HCT116 (cell line): Measurements from ENCODE around the gene GPR176. TPM values are rescaled to one million over a fixed set of nuclear protein-coding genes. Genes with fewer than 3 reads are reported as not detected.

Experiments
- ATAC-seq: fragments of 200-7000 bp; cut with Tn5 transposase; 2 replicates; pipeline ENCODE4 v1.9.1; 2020; ENCODE audit warnings: mild to moderate bottlenecking, moderate library complexity
- BruUV-seq: library from RNA; stranded (reverse); fragments of 400-500 nt; replicated peaks from 2 replicates; lab custom pipeline; 2021; lab: Mats Ljungman, UMichigan
- CTCF ChIA-PET: fragments of 300-600 bp; sonication (Branson Sonifier 250); formaldehyde crosslinking; loops from one replicate; lab custom pipeline; 2021; ENCODE audit warnings: antibody characterized with exemption; lab: Charles Lee
- POLR2A ChIA-PET: fragments of 300-600, 350-600 bp; sonication (Branson Sonifier 250); formaldehyde crosslinking; loops from one replicate; lab custom pipeline; 2021; ENCODE audit warnings: antibody characterized with exemption; lab: Charles Lee
- RAD21 ChIA-PET, 2 experiments: fragments of 300-600 bp; sonication (Branson Sonifier 250); formaldehyde crosslinking; loops; one replicate each; lab custom pipeline; 2023; ENCODE audit warnings: low total read pairs in 2 of 2; ENCODE audit not compliant: uncharacterized antibody in 2 of 2, unreplicated experiment in 2 of 2, low non-redundant PET in 1 of 2; lab: Charles Lee
- DNase-seq: peaks from one replicate; pipeline ENCODE4 v3.0.0-alpha.2; 2010; ENCODE audit warnings: low read depth, low spot score
- H2AFZ ChIP-seq: fragments of 200-600 bp; shearing (Covaris generic), sonication (generic); 2 replicates; pipeline ENCODE4 v1.6.1; 2017; ENCODE audit warnings: low read depth, mixed run types, mixed read lengths, antibody characterized with exemption, low read length; ENCODE audit not compliant: poor library complexity, severe bottlenecking
- H3K27ac ChIP-seq: 2 replicates; pipeline ENCODE4 v1.5.1; 2012; ENCODE audit warnings: low read depth, low read length
- H3K27me3 ChIP-seq: fragments of 200-600 bp; sonication (generic); 2 replicates; pipeline ENCODE4 v1.6.1; 2016; ENCODE audit warnings: mixed run types, low read length, mixed read lengths; ENCODE audit not compliant: insufficient read depth
- H3K36me3 ChIP-seq, 2 experiments: fragments of 200-500 bp in 1 of 2; fragments of 200-600 bp in 1 of 2; sonication (Bioruptor generic) in 1 of 2; sonication (generic) in 1 of 2; 2 replicates each; pipeline versions ENCODE4 v1.5.1 to v1.6.1; 2014 to 2016; ENCODE audit warnings: low read length in 2 of 2, inconsistent platforms in 1 of 2, mixed read lengths in 1 of 2, mixed run types in 1 of 2; ENCODE audit not compliant: insufficient read depth in 2 of 2, control insufficient read depth in 1 of 2
- H3K4me1 ChIP-seq, 2 experiments: fragments of 200-600 bp in 1 of 2; sonication (generic) in 1 of 2; 2 replicates each; pipeline versions ENCODE4 v1.5.1 to v1.6.1; 2012 to 2017; ENCODE audit warnings: low read length in 2 of 2, inconsistent platforms in 1 of 2, mild to moderate bottlenecking in 1 of 2, mixed read lengths in 1 of 2, mixed run types in 1 of 2, moderate library complexity in 1 of 2; ENCODE audit not compliant: insufficient read depth in 2 of 2, control insufficient read depth in 1 of 2
- H3K4me2 ChIP-seq: fragments of 200-600 bp; sonication (generic); 2 replicates; pipeline ENCODE4 v1.6.1; 2017; ENCODE audit warnings: mixed run types, low read length, mixed read lengths
- H3K4me3 ChIP-seq, 2 experiments: fragments of 200-600 bp in 1 of 2; sonication (generic) in 1 of 2; replicated peaks in 1 of 2; 2 replicates each; pipeline ENCODE4 v1.5.1; 2011 to 2016; ENCODE audit warnings: low read length in 2 of 2, control low read depth in 1 of 2, low read depth in 1 of 2, mild to moderate bottlenecking in 1 of 2, mixed read lengths in 1 of 2, mixed run types in 1 of 2
- H3K79me2 ChIP-seq: fragments of 200-600 bp; sonication (generic); 2 replicates; pipeline ENCODE4 v1.6.1; 2017; ENCODE audit warnings: mild to moderate bottlenecking, mixed run types, low read length, moderate library complexity, mixed read lengths; ENCODE audit not compliant: insufficient read depth
- H3K9ac ChIP-seq: fragments of 200-600 bp; sonication (generic); 2 replicates; pipeline ENCODE4 v1.6.1; 2016; ENCODE audit warnings: low read length, mixed read lengths
- H3K9me2 ChIP-seq: fragments of 200-600 bp; sonication (generic), shearing (Covaris generic); 2 replicates; pipeline ENCODE4 v1.6.1; 2017; ENCODE audit warnings: mixed run types, mild to moderate bottlenecking, moderate library complexity; ENCODE audit not compliant: insufficient read depth
- H3K9me3 ChIP-seq, 2 experiments: fragments of 200-500 bp in 1 of 2; fragments of 200-600 bp in 1 of 2; sonication (Bioruptor generic) in 1 of 2; sonication (generic) in 1 of 2; 2 replicates each; pipeline ENCODE4 v1.6.1; 2014 to 2017; ENCODE audit warnings: low read length in 2 of 2, mixed read lengths in 2 of 2, inconsistent platforms in 1 of 2, low read depth in 1 of 2, mild to moderate bottlenecking in 1 of 2, mixed run types in 1 of 2, moderate library complexity in 1 of 2; ENCODE audit not compliant: control insufficient read depth in 1 of 2, insufficient read depth in 1 of 2
- H4K20me1 ChIP-seq: fragments of 200-600 bp; sonication (generic), shearing (Covaris generic); 2 replicates; pipeline ENCODE4 v1.6.1; 2017; ENCODE audit warnings: mixed run types, mild to moderate bottlenecking, moderate library complexity; ENCODE audit not compliant: insufficient read depth
- ATF3 ChIP-seq: IDR thresholded peaks from 2 replicates; pipeline ENCODE4 v1.6.1; 2012
- CBX3 ChIP-seq: IDR thresholded peaks from 2 replicates; pipeline ENCODE4 v1.6.1; 2012; ENCODE audit warnings: low read depth
- CEBPB ChIP-seq: IDR thresholded peaks from 2 replicates; pipeline ENCODE4 v1.6.1; 2012; ENCODE audit warnings: low read depth
- ELF1 ChIP-seq: IDR thresholded peaks from 2 replicates; pipeline ENCODE4 v1.6.1; 2012; ENCODE audit warnings: low read depth, borderline replicate concordance
- EZH2phosphoT487 ChIP-seq: fragments of 200-600 bp; IDR thresholded peaks from 2 replicates; pipeline ENCODE4 v1.6.1; 2018; ENCODE audit warnings: antibody characterized with exemption, borderline replicate concordance
- FOSL1 ChIP-seq: IDR thresholded peaks from 2 replicates; pipeline ENCODE4 v1.6.1; 2012; ENCODE audit warnings: low read depth
- JUND ChIP-seq: IDR thresholded peaks from 2 replicates; pipeline ENCODE4 v1.6.1; 2012
- MAX ChIP-seq: IDR thresholded peaks from 2 replicates; pipeline ENCODE4 v1.6.1; 2012
- POLR2AphosphoS5 ChIP-seq: IDR thresholded peaks from 2 replicates; pipeline ENCODE4 v1.6.1; 2011; ENCODE audit warnings: mild to moderate bottlenecking, low read depth, low read length, moderate library complexity
- RAD21 ChIP-seq: IDR thresholded peaks from 2 replicates; pipeline ENCODE4 v1.6.1; 2012; ENCODE audit warnings: low read depth, mild to moderate bottlenecking
- SRF ChIP-seq: IDR thresholded peaks from 2 replicates; pipeline ENCODE4 v1.6.1; 2012; ENCODE audit warnings: low read depth
- TCF7L2 ChIP-seq: IDR thresholded peaks from 2 replicates; pipeline ENCODE4 v1.7.0; 2011; ENCODE audit warnings: borderline replicate concordance, inconsistent platforms; ENCODE audit not compliant: insufficient read depth, insufficient read length; ENCODE audit errors: extremely low read depth
- ZBTB33 ChIP-seq: IDR thresholded peaks from 2 replicates; pipeline ENCODE4 v1.6.1; 2011; ENCODE audit warnings: mild to moderate bottlenecking, low read length, moderate library complexity; ENCODE audit not compliant: insufficient replicate concordance; ENCODE audit errors: extremely low read depth
- ZFX ChIP-seq: fragments of 450-650 bp; IDR thresholded peaks from 2 replicates; pipeline ENCODE4 v1.6.1; 2017
- intact Hi-C: fragments of 100-400 bp; cut with micrococcal nuclease; formaldehyde crosslinking; loops from 2 replicates; pipeline ENCODE4 v1.10.0; 2022
- total RNA-seq: library from RNA; stranded (reverse); gene quantifications from one replicate; pipeline ENCODE4 v1.2.1, GENCODE V29; 2021; ENCODE audit not compliant: unreplicated experiment

GPR176 gene
- total RNA-seq, 1 experiment from 2014 or later = 1.7 TPM

GRCh38 chr15:39963786-39964185 lies 43.7 kb upstream of the GPR176 start:
- RAD21 ChIA-PET = no interaction called here

More at GRCh38 chr15:39963786-39964185, 43.7 kb upstream of the GPR176 start:
- Histone ChIP-seq H3K4me2 (no peak overlapping the region), H3K27me3 (no peaks in the 10 kb centered on the region), H3K9ac (no peak overlapping the region), H4K20me1 (no peaks in the 10 kb centered on the region), H3K27ac (no peak overlapping the region), H3K9me2 (no peaks in the 10 kb centered on the region), H3K4me1 (no peaks in the 10 kb centered on the region), H3K9me3 (no peaks in the 10 kb centered on the region), H3K36me3 (peaks cover 34% of the 10 kb centered on the region in 2 experiments), H3K4me3 (no peak overlapping the region), H3K79me2 (no peaks in the 10 kb centered on the region), H2AFZ (no peak overlapping the region)
- no peak for ATAC-seq
- BruUV-seq = no TSS peak
- TF ChIP-seq TCF7L2 = no peak
- TF ChIP-seq ZFX = no peak
- TF ChIP-seq JUND = no peak
- TF ChIP-seq ELF1 = no peak
- no peak for TF ChIP-seq SRF
- no peak for TF ChIP-seq FOSL1
- no peak for TF ChIP-seq ATF3
- no peak for TF ChIP-seq CBX3
- TF ChIP-seq ZBTB33 = no peak
- no peak for TF ChIP-seq POLR2AphosphoS5
- no peak for TF ChIP-seq MAX
- no peak for TF ChIP-seq RAD21
- no peak for TF ChIP-seq EZH2phosphoT487
- no peak for TF ChIP-seq CEBPB
- DNase-seq = no peak
- CTCF ChIA-PET = no interaction called here
- POLR2A ChIA-PET = no interaction called here
- intact Hi-C loops = no loop called here
